ENCODE results near the gene HOMER1. TPM values are rescaled to one million over a fixed set of nuclear protein-coding genes. Genes with fewer than 3 reads are reported as not detected.

HOMER1 gene
- total RNA-seq, 4 donors from 2014 or later, result 3.1 to 80.5 (median 11.4) TPM

GRCh38 chr5:79510638-79511037, 3.3 kb downstream of the HOMER1 start:
- DNase-seq (ENCODE audit: low spot score) (no peak), ATAC-seq (ENCODE audit: low FRiP score) (no peak)
- TF ChIP-seq CTCF (IDR thresholded peaks at IDR 0.05), result no peak

DNA sequence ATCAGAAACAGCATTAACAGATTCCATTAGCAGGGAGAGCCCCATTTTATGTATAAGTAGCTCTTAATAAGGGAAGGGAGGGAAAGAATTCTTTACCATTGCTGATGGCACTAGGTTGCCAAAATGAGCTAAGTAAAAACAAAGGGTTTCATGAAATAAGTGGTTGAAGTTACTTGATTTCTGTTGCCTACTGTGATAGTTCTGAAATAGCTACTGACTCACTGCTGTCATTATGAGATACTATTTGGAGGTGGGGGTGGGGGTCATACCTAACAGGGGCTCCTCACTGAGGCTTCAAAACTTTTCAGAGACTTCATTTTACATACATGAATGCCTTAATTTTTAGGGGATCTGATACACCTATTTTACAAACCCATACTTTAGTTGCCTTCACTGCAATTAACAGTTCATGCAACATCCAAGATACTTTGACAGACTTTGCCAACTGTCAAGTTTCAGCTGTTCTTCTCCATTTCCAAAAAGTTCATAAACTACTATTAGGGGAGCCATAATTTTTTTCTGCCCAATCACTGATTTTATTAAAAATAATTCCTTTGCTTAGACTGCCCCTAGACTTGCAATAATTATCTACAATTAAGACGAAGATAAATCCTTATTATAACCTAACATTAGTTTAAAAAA, 4.6 kb downstream of the HOMER1 start:
- DNase-seq (ENCODE audit: low spot score) (no peak), ATAC-seq (ENCODE audit: low FRiP score) (no peak)
- TF ChIP-seq CTCF (IDR thresholded peaks at IDR 0.05), result no peak

GRCh38 chr5:79508794-79509193, 5.1 kb downstream of the HOMER1 start:
- DNase-seq (ENCODE audit: low spot score) (no peak), ATAC-seq (ENCODE audit: low FRiP score) (no peak)
- TF ChIP-seq CTCF (IDR thresholded peaks at IDR 0.05), result no peak

DNA sequence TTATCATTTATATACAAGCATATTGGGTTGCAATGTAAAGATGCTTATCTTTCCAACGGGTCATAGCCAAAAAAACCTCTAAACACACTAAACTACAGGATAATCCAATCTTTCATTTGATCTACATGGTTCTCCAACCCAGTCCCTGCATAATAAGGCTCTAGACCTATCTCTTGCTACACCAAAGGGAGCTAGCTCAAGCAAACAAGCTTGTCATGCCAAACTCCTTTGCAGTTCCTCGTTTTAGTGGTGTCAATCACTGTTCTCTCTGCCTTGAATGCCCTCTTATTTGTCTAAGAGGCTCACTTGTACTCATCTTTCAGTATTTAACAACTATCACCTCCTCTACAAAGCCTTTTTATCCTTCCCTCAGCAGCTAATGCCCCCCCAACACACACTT, 5.6 kb downstream of the HOMER1 start:
- no peak for DNase-seq (ENCODE audit: low spot score)
- ATAC-seq (ENCODE audit: low FRiP score), result no peak
- no peak for TF ChIP-seq CTCF (IDR thresholded peaks at IDR 0.05)

DNA sequence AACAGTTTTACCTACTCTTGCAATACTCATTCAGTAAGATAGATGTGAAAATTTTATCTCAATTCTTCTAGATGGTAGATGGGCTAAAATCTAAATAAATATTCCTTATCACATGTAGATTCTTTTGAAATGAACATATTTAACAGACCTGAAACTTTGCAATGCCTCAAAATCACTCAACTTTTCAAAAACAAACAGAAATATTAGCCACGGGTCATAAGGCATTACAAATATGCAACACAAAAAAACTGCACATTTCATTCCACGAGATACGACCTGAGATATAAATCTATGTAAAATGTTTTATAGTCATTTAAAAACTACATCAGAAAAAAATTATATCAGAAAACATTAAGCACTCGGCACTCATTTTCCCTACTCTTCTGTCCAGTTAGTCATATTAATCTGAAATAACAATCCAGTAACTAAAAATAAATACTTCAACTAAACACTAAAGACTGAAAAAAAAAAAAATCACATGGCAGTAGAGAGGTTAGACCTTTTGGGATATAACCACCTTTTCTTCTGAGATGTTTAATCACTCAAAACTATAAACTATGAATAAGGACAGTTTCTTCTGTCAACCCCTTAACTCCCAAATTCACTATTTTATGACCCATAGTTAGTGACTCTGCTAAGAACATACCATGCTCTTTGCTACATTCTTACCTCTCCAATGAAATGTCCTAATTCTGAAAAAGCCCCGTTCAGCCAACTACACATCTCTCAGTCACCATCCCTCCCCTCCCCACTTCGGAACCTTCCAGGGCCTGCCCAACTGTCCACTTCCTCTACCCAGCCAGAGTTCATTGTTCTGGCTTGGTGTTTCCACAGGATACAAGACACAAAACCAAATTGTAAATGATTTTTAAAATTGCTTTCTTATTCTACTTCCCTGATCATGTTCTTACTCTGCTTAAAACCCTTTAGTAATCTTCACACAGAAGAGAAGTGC, 6.4 kb downstream of the HOMER1 start:
- DNase-seq (ENCODE audit: low spot score) (no peak), ATAC-seq (ENCODE audit: low FRiP score) (no peak)
- no peak for TF ChIP-seq CTCF (IDR thresholded peaks at IDR 0.05)

DNA sequence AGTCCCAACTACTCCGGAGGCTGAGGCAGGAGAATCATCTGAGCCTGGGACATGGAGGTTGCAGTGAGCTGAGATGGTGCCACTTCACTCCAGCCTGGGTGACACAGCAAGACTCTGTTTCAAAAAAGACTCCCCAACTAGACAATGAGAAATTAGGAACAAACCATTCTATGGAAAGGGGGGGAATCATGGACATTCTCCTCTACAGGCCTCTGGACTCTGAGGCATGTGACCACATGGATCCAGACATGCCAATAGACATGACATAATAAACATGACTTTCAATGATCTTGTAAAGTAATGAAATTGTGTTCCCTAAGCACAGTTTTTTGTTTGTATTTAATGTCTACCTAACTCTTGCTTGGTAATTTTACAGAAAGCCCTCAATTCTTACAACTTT, 8.8 kb downstream of the HOMER1 start:
- ATAC-seq (ENCODE audit: low FRiP score) (no peak), DNase-seq (ENCODE audit: low spot score) (no peak)
- no peak for TF ChIP-seq CTCF (IDR thresholded peaks at IDR 0.05)

Data from omental fat pad (tissue), 4 donors.